A549 (cell line): Measurements from ENCODE around the gene GABRA5. TPM values are rescaled to one million over a fixed set of nuclear protein-coding genes. Genes with fewer than 3 reads are reported as not detected.

ENCODE experiments used
- ATAC-seq, 2 experiments: fragments of 200-7000 bp in 1 of 2; fragments of >200 bp in 1 of 2; cut with Nextera tagmentation in 1 of 2; cut with Tn5 transposase in 1 of 2; 3 replicates each; pipeline versions ENCODE4 v1.8.0 to v1.9.1; 2018 to 2020; ENCODE audit warnings: mild to moderate bottlenecking in 1 of 2, moderate library complexity in 1 of 2
- CTCF ChIA-PET: fragments of 300-600 bp; sonication (Branson Sonifier 250); formaldehyde crosslinking; extraction: SDS; loops from one replicate; lab custom pipeline; 2021; ENCODE audit warnings: antibody characterized with exemption, inconsistent platforms; lab: Yijun Ruan, JAX
- POLR2A ChIA-PET: fragments of 350-600 bp; formaldehyde crosslinking; extraction: SDS; loops from one replicate; lab custom pipeline; 2021; ENCODE audit warnings: antibody characterized with exemption, inconsistent platforms; lab: Yijun Ruan, JAX
- DNase-seq, 2 experiments: peaks; one replicate each; pipeline versions ENCODE4 v3.0.0 to v3.0.0-alpha.2; 2011 to 2016; ENCODE audit warnings: low read depth in 1 of 2, low spot score in 1 of 2
- FAIRE-seq: peaks from 2 replicates; lab custom pipeline; 2011; peaks lifted over from hg19 to GRCh38; lab: Jason Lieb, UNC
- H3K27ac ChIP-seq, 2 experiments: fragments of >200 bp; sonication (Bioruptor Twin); formaldehyde crosslinking; 3 replicates each; pipeline ENCODE4 v1.5.1; 2016 to 2017
- H3K4me1 ChIP-seq: fragments of >200 bp; sonication (Bioruptor Twin); formaldehyde crosslinking; 3 replicates; pipeline ENCODE4 v1.6.1; 2016
- H3K4me2 ChIP-seq: fragments of >200 bp; sonication (Bioruptor Twin); formaldehyde crosslinking; 3 replicates; pipeline ENCODE4 v1.6.1; 2016
- H3K4me3 ChIP-seq: fragments of >200 bp; sonication (Bioruptor Twin); formaldehyde crosslinking; 3 replicates; pipeline ENCODE4 v1.5.1; 2016
- H3K9me3 ChIP-seq: fragments of >200 bp; sonication (Bioruptor Twin); formaldehyde crosslinking; 3 replicates; pipeline ENCODE4 v1.6.1; 2016
- BHLHE40 ChIP-seq: IDR thresholded peaks from 2 replicates; pipeline ENCODE4 v1.6.1; 2012; ENCODE audit warnings: low read depth, low read length, inconsistent platforms
- CHD2 ChIP-seq: fragments of 150-350 bp; IDR thresholded peaks from 2 replicates; pipeline ENCODE4 v1.6.1; 2014; ENCODE audit warnings: low read length; ENCODE audit not compliant: partially characterized antibody
- EHMT2 ChIP-seq: fragments of 200-600 bp; sonication (generic); IDR thresholded peaks from 2 replicates; pipeline ENCODE4 v1.6.1; 2016; ENCODE audit warnings: antibody characterized with exemption, low read depth, mild to moderate bottlenecking, moderate library complexity
- ELK1 ChIP-seq: fragments of 150-350 bp; IDR thresholded peaks from 2 replicates; pipeline ENCODE4 v1.6.1; 2014; ENCODE audit warnings: low read depth, mild to moderate bottlenecking, low read length
- FOSB ChIP-seq: fragments of 250-450 bp; sonication (Bioruptor Pico); IDR thresholded peaks from 2 replicates; pipeline ENCODE4 v1.5.0; 2020; ENCODE audit warnings: mild to moderate bottlenecking, moderate library complexity
- HDAC2 ChIP-seq: fragments of 200-600 bp; sonication (generic); IDR thresholded peaks from 2 replicates; pipeline ENCODE4 v1.6.1; 2016
- HEYL ChIP-seq: fragments of 250-450 bp; sonication (Bioruptor Pico); IDR thresholded peaks from 2 replicates; pipeline ENCODE4 v1.8.0; 2021; ENCODE audit warnings: mild to moderate bottlenecking, moderate library complexity
- JUN ChIP-seq, 2 experiments: fragments of >200 bp; sonication (Bioruptor Twin); formaldehyde crosslinking; IDR thresholded peaks; 2 replicates in 1 of 2; 3 replicates in 1 of 2; pipeline ENCODE4 v1.6.1; 2016 to 2017
- JUNB ChIP-seq: fragments of >200 bp; sonication (Bioruptor Twin); formaldehyde crosslinking; IDR thresholded peaks from 2 replicates; pipeline ENCODE4 v1.6.1; 2016
- KDM1A ChIP-seq: fragments of 200-600 bp; sonication (generic); IDR thresholded peaks from 2 replicates; pipeline ENCODE4 v1.6.1; 2016; ENCODE audit warnings: low read depth, mild to moderate bottlenecking
- KDM5A ChIP-seq: fragments of 200-600 bp; sonication (generic); IDR thresholded peaks from 2 replicates; pipeline ENCODE4 v1.6.1; 2016; ENCODE audit warnings: antibody characterized with exemption, mild to moderate bottlenecking
- NFE2L2 ChIP-seq: fragments of 150-350 bp; conservative IDR thresholded peaks from 2 replicates; pipeline ENCODE4 v1.6.1; 2014; ENCODE audit warnings: low read length
- NPAS2 ChIP-seq: fragments of 250-450 bp; sonication (Bioruptor Pico); IDR thresholded peaks from 2 replicates; pipeline ENCODE4 v1.8.0; 2022; ENCODE audit warnings: mild to moderate bottlenecking, moderate library complexity, borderline replicate concordance
- NR3C1 ChIP-seq: fragments of >200 bp; sonication (Bioruptor Twin); formaldehyde crosslinking; IDR thresholded peaks from 3 replicates; pipeline ENCODE4 v1.6.1; 2017
- POLR2AphosphoS2 ChIP-seq: conservative IDR thresholded peaks from 2 replicates; pipeline ENCODE4 v1.6.1; 2012; ENCODE audit warnings: low read length, improper control_type of control experiment, inconsistent platforms
- RNF2 ChIP-seq: fragments of 200-600 bp; sonication (generic); IDR thresholded peaks from 2 replicates; pipeline ENCODE4 v1.6.1; 2016; ENCODE audit warnings: low read depth, mild to moderate bottlenecking, antibody characterized with exemption, moderate library complexity, borderline replicate concordance
- TP53 ChIP-seq: fragments of 250-450 bp; sonication (Bioruptor Pico); IDR thresholded peaks from 2 replicates; pipeline ENCODE4 v1.5.0; 2021; ENCODE audit warnings: mild to moderate bottlenecking, moderate library complexity
- ZC3H11A ChIP-seq: fragments of 450-650 bp; IDR thresholded peaks from 2 replicates; pipeline ENCODE4 v1.6.1; 2014; ENCODE audit warnings: antibody characterized with exemption, mild to moderate bottlenecking
- WGBS: methylation state at CpG from one replicate; pipeline ENCODE4 v1.1.6; 2017; ENCODE audit errors: missing lambda C conversion rate; 5-methylcytosine and 5-hydroxymethylcytosine counted together
- polyA plus RNA-seq, 4 experiments: library from polyadenylated mRNA; depleted of rRNA in 3 of 4; stranded (reverse); fragments of >200 nt; fragmentation: RNase III in 1 of 4; extraction: RNeasy Plus Mini Kit Qiagen cat#74134 plus additional on column Dnase treatment in 1 of 4; gene quantifications; 2 replicates in 3 of 4; 3 replicates in 1 of 4; pipeline ENCODE4 v1.2.3, GENCODE V29; 2011 to 2017
- TF ChIP-seq, protein P1 (sequence below): fragments of 250-450 bp; sonication (Bioruptor Pico); IDR thresholded peaks from 2 replicates; pipeline ENCODE4 v1.5.0; 2021; ENCODE audit warnings: mild to moderate bottlenecking, moderate library complexity, borderline replicate concordance

GABRA5 gene
- polyA plus RNA-seq, 2 of the 4 experiments (the other 2 are of a cell fraction), result 89.1 to 91.7 TPM

DNA sequence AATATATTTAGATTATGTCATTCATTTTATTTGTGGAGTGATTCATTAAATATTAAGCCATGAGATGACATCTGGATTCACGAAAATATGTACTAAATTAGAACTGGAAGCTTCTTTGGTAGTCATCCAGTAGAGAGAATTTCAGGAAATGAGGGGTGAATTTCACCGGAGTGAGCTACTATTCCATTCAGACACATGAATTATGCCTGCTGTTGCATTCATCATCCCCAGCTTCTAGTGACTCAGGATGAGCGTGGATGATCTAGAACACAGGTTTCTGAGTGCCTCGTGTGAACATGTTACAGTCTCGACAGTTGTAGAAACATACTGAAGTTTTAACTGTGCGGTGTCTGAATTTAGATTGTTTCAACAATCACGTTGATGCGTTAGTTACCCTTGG lies 61.2 kb downstream of the GABRA5 start:
- CTCF ChIA-PET, result no interaction called here
- no peak overlapping the region for H3K27ac ChIP-seq
- H3K4me1 ChIP-seq, result no peaks in the 10 kb centered on the region
- no peak for FAIRE-seq
- no peak for DNase-seq
- no peaks in the 10 kb centered on the region for H3K9me3 ChIP-seq
- H3K4me2 ChIP-seq, result no peak overlapping the region
- 60% methylated on average over 8 of the region's 8 CpGs for WGBS
- no peak for ATAC-seq
- POLR2A ChIA-PET, result no interaction called here
- H3K4me3 ChIP-seq, result no peak overlapping the region
- TF ChIP-seq HDAC2 (no peak), POLR2AphosphoS2 (no peak)

DNA sequence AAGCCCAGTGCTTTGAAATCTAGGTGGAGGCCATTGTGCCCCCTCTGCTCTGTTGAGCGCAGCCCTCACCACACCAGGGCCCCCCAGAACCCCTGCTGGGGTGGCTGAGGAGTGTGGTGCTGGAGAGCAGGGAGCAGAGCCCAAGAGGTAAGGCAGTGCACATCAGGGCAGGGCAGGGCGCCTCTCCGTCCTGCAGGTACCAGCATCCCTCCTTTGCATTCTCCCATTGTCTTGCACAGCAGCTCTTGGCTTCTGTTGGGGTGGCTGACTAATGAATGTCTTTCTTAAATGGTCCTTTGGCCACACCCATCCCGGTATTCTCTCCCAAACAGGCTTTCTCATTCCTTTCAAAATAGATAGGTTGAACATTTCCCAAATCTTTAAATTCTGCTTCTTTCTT lies 62.7 kb downstream of the GABRA5 start:
- H3K4me3 ChIP-seq, result no peak overlapping the region
- DNase-seq (no peak), ATAC-seq (no peak)
- no peak overlapping the region for H3K27ac ChIP-seq
- POLR2A ChIA-PET, result no interaction called here
- H3K4me2 ChIP-seq, result no peak overlapping the region
- CTCF ChIA-PET, result interaction anchor here (0.6 to 1.8 kb wide), 3 partner anchors 51 to 429 kb away, joined by 3 to 5 read pairs (median 3); no protein-coding TSS in a partner anchor
- WGBS, result 68% methylated on average over 4 of the region's 4 CpGs
- H3K9me3 ChIP-seq, result no peaks in the 10 kb centered on the region
- TF ChIP-seq KDM5A (no peak), JUN (IDR thresholded peaks at IDR 0.05) (no peak), ZC3H11A (no peak), NR3C1 (no peak), BHLHE40 (no peak), HEYL (CRISPR knock-in tag) (no peak)
- TF ChIP-seq, all 56 proteins: peak for 0
- no peaks in the 10 kb centered on the region for H3K4me1 ChIP-seq
- FAIRE-seq, result no peak

DNA sequence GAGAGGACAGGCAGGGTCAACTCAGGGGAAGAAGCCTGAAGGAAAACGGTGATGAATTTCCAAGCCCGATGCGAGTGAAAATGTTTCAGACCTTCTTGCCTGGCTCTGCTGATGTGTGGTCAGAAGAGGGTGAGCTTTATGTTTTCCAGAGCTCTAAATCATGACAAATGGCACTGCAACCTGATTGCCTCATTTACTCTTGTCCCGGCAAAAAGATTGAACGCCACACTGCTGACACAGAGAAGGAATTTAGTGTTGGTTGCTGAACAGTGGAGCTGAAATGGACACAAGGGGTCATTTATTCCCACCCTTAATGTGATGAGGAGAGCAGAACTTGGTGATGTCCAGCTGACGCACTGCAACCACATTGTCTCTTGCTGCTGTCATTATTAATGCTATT lies 68.0 kb downstream of the GABRA5 start:
- H3K4me1 ChIP-seq, result no peaks in the 10 kb centered on the region
- FAIRE-seq, result no peak
- DNase-seq, result no peak
- ATAC-seq, result no peak
- TF ChIP-seq CHD2, result no peak
- TF ChIP-seq, all 56 proteins: peak for 0
- ChIA-PET POLR2A (no interaction called here), CTCF (interaction anchor here (0.9 kb wide), 1 partner anchor 44 kb away, joined by 3 read pairs; no protein-coding TSS in a partner anchor)
- Histone ChIP-seq H3K4me2 (no peak overlapping the region), H3K4me3 (no peak overlapping the region), H3K27ac (no peak overlapping the region), H3K9me3 (no peaks in the 10 kb centered on the region)
- 66% methylated on average over 6 of the region's 6 CpGs for WGBS

DNA sequence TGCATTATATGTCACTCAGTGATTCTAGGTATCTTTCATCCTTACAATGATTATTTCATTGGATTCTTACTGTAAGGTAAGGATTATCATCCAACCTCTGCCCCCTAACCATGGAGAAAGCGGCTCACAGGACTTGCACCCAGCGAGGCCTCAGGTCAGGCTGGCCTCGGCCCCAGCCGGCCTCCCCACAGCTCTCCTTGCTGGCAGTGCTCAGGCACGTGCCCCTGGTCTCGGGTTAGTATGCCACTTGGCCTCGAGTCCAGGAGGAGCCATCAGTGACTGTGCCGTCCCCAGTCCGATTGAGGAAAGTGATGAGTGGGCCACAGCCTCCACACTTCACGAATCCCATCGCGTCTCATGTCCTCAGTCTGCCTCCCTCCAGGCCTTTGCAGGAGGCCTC lies 68.5 kb downstream of the GABRA5 start:
- no peak overlapping the region for H3K27ac ChIP-seq
- H3K4me1 ChIP-seq, result no peaks in the 10 kb centered on the region
- ChIA-PET CTCF (no interaction called here), POLR2A (no interaction called here)
- H3K4me3 ChIP-seq, result no peak overlapping the region
- TF ChIP-seq JUN (IDR thresholded peaks at IDR 0.05), result no peak
- TF ChIP-seq KDM1A, result no peak
- TF ChIP-seq BHLHE40, result no peak
- no peak for TF ChIP-seq HDAC2
- no peak for TF ChIP-seq TP53 (CRISPR knock-in tag)
- no peak for TF ChIP-seq NR3C1
- TF ChIP-seq NFE2L2, result no peak
- no peak for TF ChIP-seq ELK1
- no peak for TF ChIP-seq RNF2
- no peak for TF ChIP-seq NPAS2 (CRISPR knock-in tag)
- TF ChIP-seq JUNB, result no peak
- no peak for TF ChIP-seq FOSB (CRISPR knock-in tag)
- TF ChIP-seq KDM5A, result no peak
- TF ChIP-seq, protein P1, sequence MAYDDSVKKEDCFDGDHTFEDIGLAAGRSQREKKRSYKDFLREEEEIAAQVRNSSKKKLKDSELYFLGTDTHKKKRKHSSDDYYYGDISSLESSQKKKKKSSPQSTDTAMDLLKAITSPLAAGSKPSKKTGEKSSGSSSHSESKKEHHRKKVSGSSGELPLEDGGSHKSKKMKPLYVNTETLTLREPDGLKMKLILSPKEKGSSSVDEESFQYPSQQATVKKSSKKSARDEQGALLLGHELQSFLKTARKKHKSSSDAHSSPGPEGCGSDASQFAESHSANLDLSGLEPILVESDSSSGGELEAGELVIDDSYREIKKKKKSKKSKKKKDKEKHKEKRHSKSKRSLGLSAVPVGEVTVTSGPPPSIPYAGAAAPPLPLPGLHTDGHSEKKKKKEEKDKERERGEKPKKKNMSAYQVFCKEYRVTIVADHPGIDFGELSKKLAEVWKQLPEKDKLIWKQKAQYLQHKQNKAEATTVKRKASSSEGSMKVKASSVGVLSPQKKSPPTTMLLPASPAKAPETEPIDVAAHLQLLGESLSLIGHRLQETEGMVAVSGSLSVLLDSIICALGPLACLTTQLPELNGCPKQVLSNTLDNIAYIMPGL (CRISPR knock-in tag), result no peak
- TF ChIP-seq EHMT2, result no peak
- no peak for FAIRE-seq
- 63% methylated on average over 12 of the region's 12 CpGs for WGBS
- no peaks in the 10 kb centered on the region for H3K9me3 ChIP-seq
- DNase-seq, result no peak
- H3K4me2 ChIP-seq, result no peak overlapping the region
- ATAC-seq, result no peak
